Neural cell (in vitro differentiated cells): ENCODE measurements around the gene GATB. TPM values are rescaled to one million over a fixed set of nuclear protein-coding genes. Genes with fewer than 3 reads are reported as not detected.

Source experiments
- H2AFZ ChIP-seq: fragments of 200-600, 300-800 bp; sonication (generic), shearing (Covaris generic); 2 replicates; pipeline ENCODE4 v1.6.0; 2014; ENCODE audit warnings: low read depth, mild to moderate bottlenecking, antibody characterized with exemption, low read length, moderate library complexity
- H3F3A ChIP-seq: fragments of 200-600 bp; shearing (Covaris generic); 2 replicates; pipeline ENCODE4 v1.6.1; 2016; ENCODE audit warnings: mild to moderate bottlenecking, moderate library complexity, mixed read lengths, antibody characterized with exemption, low read length; ENCODE audit not compliant: insufficient read depth, poor library complexity, severe bottlenecking
- H3K27ac ChIP-seq: fragments of 200-600, 300-800 bp; sonication (generic), shearing (Covaris generic); 2 replicates; pipeline ENCODE4 v1.5.1; 2014; ENCODE audit warnings: mild to moderate bottlenecking, low read length, moderate library complexity
- H3K27me3 ChIP-seq: fragments of 300-800, 200-600 bp; sonication (generic), shearing (Covaris generic); 2 replicates; pipeline ENCODE4 v1.6.0; 2014; ENCODE audit warnings: mild to moderate bottlenecking, low read depth, low read length, moderate library complexity; ENCODE audit not compliant: insufficient read depth
- H3K36me3 ChIP-seq: fragments of 300-800, 200-600 bp; sonication (generic), shearing (Covaris generic); 2 replicates; pipeline ENCODE4 v1.5.1; 2014; ENCODE audit warnings: mild to moderate bottlenecking, antibody characterized with exemption, low read length, moderate library complexity; ENCODE audit not compliant: insufficient read depth
- H3K4me2 ChIP-seq: fragments of 300-800, 200-600 bp; sonication (generic), shearing (Covaris generic); 2 replicates; pipeline ENCODE4 v1.6.0; 2014; ENCODE audit warnings: mild to moderate bottlenecking, low read length
- H3K4me3 ChIP-seq: fragments of 300-800, 200-600 bp; sonication (generic), shearing (Covaris generic); 2 replicates; pipeline ENCODE4 v1.5.1; 2014; ENCODE audit warnings: mild to moderate bottlenecking, low read length, moderate library complexity
- H3K79me2 ChIP-seq: fragments of 200-600 bp; shearing (Covaris generic); replicated peaks from 2 replicates; pipeline ENCODE4 v1.6.0; 2014; ENCODE audit warnings: mild to moderate bottlenecking, low read length, moderate library complexity; ENCODE audit not compliant: insufficient read depth
- H3K9ac ChIP-seq: fragments of 300-800, 200-600 bp; sonication (generic), shearing (Covaris generic); 2 replicates; pipeline ENCODE4 v1.6.1; 2016; ENCODE audit warnings: mild to moderate bottlenecking, low read length, mixed read lengths
- H3K9me2 ChIP-seq: fragments of 200-600 bp; shearing (Covaris generic); 2 replicates; pipeline ENCODE4 v1.6.1; 2016; ENCODE audit warnings: mild to moderate bottlenecking, low read length, mixed read lengths; ENCODE audit not compliant: insufficient read depth
- H3K9me3 ChIP-seq: fragments of 200-600, 300-800 bp; sonication (generic), shearing (Covaris generic); 2 replicates; pipeline ENCODE4 v1.6.1; 2016; ENCODE audit warnings: mild to moderate bottlenecking, mixed run types, low read length, moderate library complexity, mixed read lengths
- H4K20me1 ChIP-seq: fragments of 200-600 bp; shearing (Covaris generic); 2 replicates; pipeline ENCODE4 v1.6.1; 2016; ENCODE audit warnings: mild to moderate bottlenecking, mixed run types; ENCODE audit not compliant: insufficient read depth
- CTCF ChIP-seq: fragments of 450-650 bp; IDR thresholded peaks from 2 replicates; pipeline ENCODE4 v1.5.1; 2014; ENCODE audit warnings: antibody characterized with exemption, mild to moderate bottlenecking, moderate library complexity; ENCODE audit not compliant: poor library complexity, severe bottlenecking
- EP300 ChIP-seq: fragments of 450-650 bp; conservative IDR thresholded peaks from 2 replicates; pipeline ENCODE4 v1.6.1; 2014; ENCODE audit warnings: antibody characterized with exemption, mild to moderate bottlenecking, moderate library complexity; ENCODE audit not compliant: poor library complexity, severe bottlenecking
- EZH2 ChIP-seq: fragments of 200-600, 300-800 bp; shearing (Covaris generic), sonication (generic); IDR thresholded peaks from 2 replicates; pipeline ENCODE4 v1.6.1; 2014; ENCODE audit warnings: antibody characterized with exemption, low read length, borderline replicate concordance, mild to moderate bottlenecking; ENCODE audit not compliant: insufficient read depth, poor library complexity, severe bottlenecking
- MXI1 ChIP-seq: fragments of 450-650 bp; conservative IDR thresholded peaks from 2 replicates; pipeline ENCODE4 v1.6.1; 2014; ENCODE audit warnings: antibody characterized with exemption, mild to moderate bottlenecking; ENCODE audit not compliant: poor library complexity, severe bottlenecking
- POLR2AphosphoS5 ChIP-seq: IDR thresholded peaks from 2 replicates; pipeline ENCODE4 v1.6.1; 2012
- RAD21 ChIP-seq: fragments of 450-650 bp; conservative IDR thresholded peaks from 2 replicates; pipeline ENCODE4 v1.6.1; 2014; ENCODE audit warnings: antibody characterized with exemption, mild to moderate bottlenecking, moderate library complexity
- REST ChIP-seq: IDR thresholded peaks from 2 replicates; pipeline ENCODE4 v1.6.1; 2012; ENCODE audit warnings: borderline replicate concordance
- SMC3 ChIP-seq: fragments of 450-650 bp; conservative IDR thresholded peaks from 2 replicates; pipeline ENCODE4 v1.6.1; 2014; ENCODE audit warnings: antibody characterized with exemption, mild to moderate bottlenecking, moderate library complexity; ENCODE audit not compliant: poor library complexity
- TAF1 ChIP-seq: IDR thresholded peaks from 2 replicates; pipeline ENCODE4 v1.6.1; 2012; ENCODE audit warnings: low read depth
- polyA plus RNA-seq: library from polyadenylated mRNA; depleted of rRNA; stranded (reverse); fragments of >200 nt; gene quantifications from 2 replicates; pipeline ENCODE4 v1.2.3, GENCODE V29; 2014

The GATB gene
- polyA plus RNA-seq, 1 donor from 2014 or later, result 15.3 TPM

GRCh38 chr4:151786158-151786495 lies 25.3 kb upstream of the GATB start:
- Histone ChIP-seq H3K4me2 (no peak overlapping the region), H3K27me3 (no peaks in the 10 kb centered on the region), H4K20me1 (no peaks in the 10 kb centered on the region), H3K9ac (no peak overlapping the region), H3K9me3 (no peaks in the 10 kb centered on the region), H3K4me3 (no peak overlapping the region), H3K79me2 (no peaks in the 10 kb centered on the region), H3K36me3 (no peaks in the 10 kb centered on the region), H3K27ac (no peak overlapping the region), H3K9me2 (no peaks in the 10 kb centered on the region), H3F3A (no peaks in the 10 kb centered on the region), H2AFZ (no peak overlapping the region)
- no peak for TF ChIP-seq REST
- TF ChIP-seq RAD21, result no peak
- no peak for TF ChIP-seq TAF1
- no peak for TF ChIP-seq MXI1
- TF ChIP-seq POLR2AphosphoS5, result no peak
- no peak for TF ChIP-seq CTCF
- TF ChIP-seq EP300, result no peak
- TF ChIP-seq SMC3, result no peak
- TF ChIP-seq EZH2, result no peak

- H2AFZ ChIP-seq, result no peak overlapping the region
- H3K79me2 ChIP-seq, result no peaks in the 10 kb centered on the region
- TF ChIP-seq EP300 (no peak), MXI1 (no peak), POLR2AphosphoS5 (no peak), RAD21 (no peak), SMC3 (no peak), EZH2 (no peak), REST (no peak), CTCF (no peak), TAF1 (no peak)
- H3K27me3 ChIP-seq, result no peaks in the 10 kb centered on the region
- H3F3A ChIP-seq, result no peaks in the 10 kb centered on the region
- no peaks in the 10 kb centered on the region for H3K9me2 ChIP-seq
- no peak overlapping the region for H3K4me3 ChIP-seq
- no peaks in the 10 kb centered on the region for H3K36me3 ChIP-seq
- H3K27ac ChIP-seq, result no peak overlapping the region
- H4K20me1 ChIP-seq, result no peaks in the 10 kb centered on the region
- H3K4me2 ChIP-seq, result no peak overlapping the region
- H3K9me3 ChIP-seq, result no peaks in the 10 kb centered on the region
- H3K9ac ChIP-seq, result no peak overlapping the region
Measured at GRCh38 chr4:151785484-151786157, 24.8 kb upstream of the GATB start.
